SK-N-SH (cell line): ENCODE data around the gene MMD. TPM values are rescaled to one million over a fixed set of nuclear protein-coding genes. Genes with fewer than 3 reads are reported as not detected.

Experiments used
- CTCF ChIA-PET: fragments of 300-600, 350-600 bp; formaldehyde crosslinking; extraction: SDS; loops from one replicate; lab custom pipeline; 2021; lab: Yijun Ruan, JAX
- POLR2A ChIA-PET: fragments of 350-600 bp; sonication (Branson Sonifier 250); formaldehyde crosslinking; extraction: SDS; loops from one replicate; lab custom pipeline; 2020; ENCODE audit warnings: antibody characterized with exemption, inconsistent platforms; lab: Yijun Ruan, JAX
- DNase-seq: peaks from one replicate; pipeline ENCODE4 v3.0.0; 2012
- H2AFZ ChIP-seq: fragments of 200-600 bp; sonication (generic); 2 replicates; pipeline ENCODE4 v1.8.1; 2016; ENCODE audit warnings: antibody characterized with exemption, mild to moderate bottlenecking, low read depth
- H3F3A ChIP-seq: fragments of 200-600 bp; sonication (generic); replicated peaks from 2 replicates; pipeline ENCODE3; 2016; ENCODE audit warnings: antibody characterized with exemption, mild to moderate bottlenecking; ENCODE audit not compliant: insufficient read depth
- H3K27ac ChIP-seq, 2 experiments: fragments of 200-500 bp in 1 of 2; fragments of 200-600 bp in 1 of 2; sonication (Bioruptor generic) in 1 of 2; sonication (generic), shearing (Covaris generic) in 1 of 2; 2 replicates each; pipeline versions ENCODE4 v1.5.1 to v1.6.1; 2014 to 2016; ENCODE audit warnings: low read depth in 2 of 2, inconsistent platforms in 1 of 2, low read length in 1 of 2, mild to moderate bottlenecking in 1 of 2, mixed read lengths in 1 of 2
- H3K27me3 ChIP-seq: fragments of 200-600 bp; sonication (generic), shearing (Covaris generic); 2 replicates; pipeline ENCODE4 v1.6.1; 2016; ENCODE audit warnings: mixed run types; ENCODE audit not compliant: insufficient read depth
- H3K36me3 ChIP-seq, 2 experiments: fragments of 200-500 bp in 1 of 2; fragments of 200-600 bp in 1 of 2; sonication (Bioruptor generic) in 1 of 2; sonication (generic) in 1 of 2; replicated peaks in 1 of 2; 2 replicates each; pipeline versions ENCODE3 to v1.5.1; 2014 to 2016; ENCODE audit warnings: low read length in 1 of 2, mild to moderate bottlenecking in 1 of 2; ENCODE audit not compliant: insufficient read depth in 2 of 2, control insufficient read depth in 1 of 2
- H3K4me1 ChIP-seq, 2 experiments: fragments of 200-500 bp in 1 of 2; fragments of 200-600 bp in 1 of 2; sonication (Bioruptor generic) in 1 of 2; sonication (generic), shearing (Covaris generic) in 1 of 2; 2 replicates each; pipeline versions ENCODE4 v1.5.1 to v1.6.1; 2014 to 2016; ENCODE audit warnings: low read depth in 1 of 2, low read length in 1 of 2, mixed run types in 1 of 2; ENCODE audit not compliant: insufficient read depth in 2 of 2, control insufficient read depth in 1 of 2
- H3K4me2 ChIP-seq: fragments of 200-600 bp; sonication (generic), shearing (Covaris generic); 2 replicates; pipeline ENCODE4 v1.6.1; 2017; ENCODE audit warnings: mixed run types
- H3K4me3 ChIP-seq, 2 experiments: fragments of 200-500 bp in 1 of 2; fragments of 200-600 bp in 1 of 2; sonication (Bioruptor generic) in 1 of 2; sonication (generic), shearing (Covaris generic) in 1 of 2; 2 replicates each; pipeline versions ENCODE4 v1.5.1 to v1.8.1; 2014 to 2016; ENCODE audit warnings: low read depth in 2 of 2, inconsistent platforms in 1 of 2, low read length in 1 of 2, mild to moderate bottlenecking in 1 of 2, mixed read lengths in 1 of 2, moderate library complexity in 1 of 2
- H3K79me2 ChIP-seq: fragments of 200-600 bp; sonication (generic); 2 replicates; pipeline ENCODE4 v1.8.1; 2017; ENCODE audit warnings: mild to moderate bottlenecking; ENCODE audit not compliant: insufficient read depth
- H3K9ac ChIP-seq: fragments of 200-600 bp; sonication (generic); 2 replicates; pipeline ENCODE4 v1.6.1; 2017; ENCODE audit warnings: mixed run types
- H3K9me2 ChIP-seq: fragments of 200-600 bp; sonication (generic); 2 replicates; pipeline ENCODE4 v1.6.1; 2017; ENCODE audit warnings: mixed run types
- H3K9me3 ChIP-seq: fragments of 200-600 bp; sonication (generic); 2 replicates; pipeline ENCODE4 v1.6.1; 2017; ENCODE audit warnings: mixed run types, mild to moderate bottlenecking, moderate library complexity
- H4K20me1 ChIP-seq: fragments of 200-600 bp; sonication (generic); 2 replicates; pipeline ENCODE4 v1.6.1; 2017; ENCODE audit warnings: mild to moderate bottlenecking, mixed run types; ENCODE audit not compliant: insufficient read depth
- CHD2 ChIP-seq: fragments of 150-350 bp; IDR thresholded peaks from 2 replicates; pipeline ENCODE4 v1.6.1; 2018; ENCODE audit warnings: low read length; ENCODE audit not compliant: partially characterized antibody
- EP300 ChIP-seq, 2 experiments: IDR thresholded peaks; 2 replicates each; pipeline versions ENCODE4 v1.4.0 to v1.6.1; 2012; ENCODE audit warnings: borderline replicate concordance in 1 of 2, low read depth in 1 of 2, low read length in 1 of 2
- EZH2phosphoT487 ChIP-seq: fragments of 200-600 bp; sonication (generic); IDR thresholded peaks from 2 replicates; pipeline ENCODE4 v1.6.1; 2017; ENCODE audit warnings: low read depth, mixed run types, mild to moderate bottlenecking, antibody characterized with exemption, moderate library complexity, borderline replicate concordance
- FOXM1 ChIP-seq: IDR thresholded peaks from 2 replicates; pipeline ENCODE4 v1.4.0; 2012; ENCODE audit warnings: low read depth, mild to moderate bottlenecking
- GABPA ChIP-seq: IDR thresholded peaks from 2 replicates; pipeline ENCODE4 v1.4.0; 2012; ENCODE audit warnings: low read depth, mild to moderate bottlenecking
- JUND ChIP-seq: IDR thresholded peaks from 2 replicates; pipeline ENCODE4 v1.4.0; 2012
- MEF2A ChIP-seq: IDR thresholded peaks from 2 replicates; pipeline ENCODE4 v1.4.0; 2012; ENCODE audit warnings: low read depth, borderline replicate concordance
- NFIC ChIP-seq: IDR thresholded peaks from 2 replicates; pipeline ENCODE4 v1.4.0; 2012; ENCODE audit warnings: borderline replicate concordance
- NRF1 ChIP-seq: IDR thresholded peaks from 2 replicates; pipeline ENCODE4 v1.6.1; 2012; ENCODE audit warnings: low read depth, mild to moderate bottlenecking, low read length
- PBX3 ChIP-seq: IDR thresholded peaks from 2 replicates; pipeline ENCODE4; 2012
- RAD21 ChIP-seq: IDR thresholded peaks from 2 replicates; pipeline ENCODE4 v1.6.1; 2012; ENCODE audit warnings: mild to moderate bottlenecking, low read length
- RFX5 ChIP-seq: IDR thresholded peaks from 2 replicates; pipeline ENCODE4 v1.6.1; 2012; ENCODE audit warnings: mild to moderate bottlenecking, improper control_type of control experiment, low read length
- RXRA ChIP-seq: IDR thresholded peaks from 2 replicates; pipeline ENCODE4 v1.4.0; 2012; ENCODE audit warnings: low read depth, mild to moderate bottlenecking, borderline replicate concordance
- TCF12 ChIP-seq: IDR thresholded peaks from 2 replicates; pipeline ENCODE4 v1.4.0; 2012
- YY1 ChIP-seq: IDR thresholded peaks from 2 replicates; pipeline ENCODE4 v1.4.0; 2012; ENCODE audit warnings: low read depth, mild to moderate bottlenecking
- WGBS: methylation state at CpG from one replicate; pipeline ENCODE4 v1.1.6; 2017; ENCODE audit warnings: low lambda C conversion rate; 5-methylcytosine and 5-hydroxymethylcytosine counted together
- polyA plus RNA-seq, 3 experiments: library from polyadenylated mRNA; depleted of rRNA; stranded (reverse); fragments of >200 nt; gene quantifications; 2 replicates each; pipeline ENCODE4 v1.2.3, GENCODE V29; 2012
- TF ChIP-seq, protein P1 (sequence below): IDR thresholded peaks from 2 replicates; pipeline ENCODE4 v1.4.0; 2012; ENCODE audit warnings: low read depth, borderline replicate concordance
- TF ChIP-seq, protein P2 (sequence below): fragments of 200-600 bp; sonication (generic); IDR thresholded peaks from 2 replicates; pipeline ENCODE4 v1.6.1; 2017; ENCODE audit warnings: antibody characterized with exemption, mild to moderate bottlenecking, moderate library complexity

Gene MMD
- polyA plus RNA-seq, 1 of the 3 experiments (the other 2 are of a cell fraction), result 10.9 TPM

- no peak for TF ChIP-seq YY1
- TF ChIP-seq EP300 (IDR thresholded peaks at IDR 0.05; ENCODE audit: borderline replicate concordance in 1 of 2, low read depth in 1 of 2, low read length in 1 of 2), result no peak
These were observed 36.8 kb upstream of the MMD start (continued) for GRCh38 chr17:55458287-55458900.

- ChIA-PET POLR2A (no interaction called here), CTCF (interaction anchor here (0.9 to 1.7 kb wide), 3 partner anchors 34 to 58 kb away, joined by 3 to 4 read pairs (median 4); no protein-coding TSS in a partner anchor)
- Histone ChIP-seq H3F3A (peaks cover 14% of the 10 kb centered on the region), H3K36me3 (no peaks in the 10 kb centered on the region), H3K79me2 (no peaks in the 10 kb centered on the region), H3K27me3 (no peaks in the 10 kb centered on the region), H3K9ac (no peak overlapping the region), H3K9me3 (no peaks in the 10 kb centered on the region), H3K4me2 (no peak overlapping the region), H3K9me2 (no peaks in the 10 kb centered on the region), H3K4me1 (peaks cover 14 to 32% of the 10 kb centered on the region in 2 experiments), H4K20me1 (no peaks in the 10 kb centered on the region), H3K4me3 (no peak overlapping the region)
- DNase-seq, result no peak
- TF ChIP-seq YY1, result no peak
- TF ChIP-seq EZH2phosphoT487, result no peak
- no peak for TF ChIP-seq NFIC
- no peak for TF ChIP-seq PBX3
- TF ChIP-seq JUND, result no peak
- no peak for TF ChIP-seq RFX5
- no peak for TF ChIP-seq GABPA
- no peak for TF ChIP-seq NRF1
- TF ChIP-seq, protein P1, sequence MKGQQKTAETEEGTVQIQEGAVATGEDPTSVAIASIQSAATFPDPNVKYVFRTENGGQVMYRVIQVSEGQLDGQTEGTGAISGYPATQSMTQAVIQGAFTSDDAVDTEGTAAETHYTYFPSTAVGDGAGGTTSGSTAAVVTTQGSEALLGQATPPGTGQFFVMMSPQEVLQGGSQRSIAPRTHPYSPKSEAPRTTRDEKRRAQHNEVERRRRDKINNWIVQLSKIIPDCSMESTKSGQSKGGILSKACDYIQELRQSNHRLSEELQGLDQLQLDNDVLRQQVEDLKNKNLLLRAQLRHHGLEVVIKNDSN, result no peak
- no peak for TF ChIP-seq RAD21
- TF ChIP-seq, all 33 proteins: peak for 0
- H2AFZ ChIP-seq, result no peak overlapping the region
- WGBS, result 97% methylated on average over 6 of the region's 6 CpGs
- no peak overlapping the region for H3K27ac ChIP-seq
These were observed 34.9 kb upstream of the MMD start for GRCh38 chr17:55456307-55457240.

DNA sequence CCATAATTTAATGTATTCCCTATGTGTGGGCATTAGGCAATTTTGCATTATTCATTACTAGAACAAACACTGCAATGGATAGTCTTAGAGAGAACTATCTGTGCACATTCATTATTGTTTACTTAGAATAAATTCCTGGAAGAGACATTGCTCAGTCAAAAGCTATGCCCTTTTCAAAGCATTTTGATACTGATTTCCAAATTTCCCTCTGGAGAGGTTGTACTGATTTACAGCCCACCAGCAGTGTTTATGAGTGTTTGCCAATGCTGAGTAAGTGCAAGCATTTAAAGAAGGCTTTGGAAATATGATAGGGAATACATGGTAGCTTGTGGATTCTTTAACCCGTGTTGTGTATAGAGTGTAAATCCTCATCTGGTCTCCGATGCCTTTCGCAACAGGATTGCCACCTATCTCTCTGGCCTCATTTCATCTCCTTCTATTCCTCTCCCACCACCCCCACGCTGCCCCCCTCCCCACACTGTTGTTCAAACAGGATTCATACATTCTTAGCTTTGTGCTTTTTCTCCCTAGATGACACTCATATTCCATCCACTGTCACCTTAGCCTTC, 33.4 kb upstream of the MMD start:
- WGBS, result 57% methylated on average over 4 of the region's 4 CpGs
- Histone ChIP-seq H3K4me3 (no peak overlapping the region), H3K79me2 (no peaks in the 10 kb centered on the region), H3K4me1 (peaks cover 21 to 46% of the 10 kb centered on the region in 2 experiments), H3F3A (peaks cover 22% of the 10 kb centered on the region), H3K9me2 (no peaks in the 10 kb centered on the region), H3K9ac (no peak overlapping the region), H2AFZ (no peak overlapping the region), H3K27me3 (no peaks in the 10 kb centered on the region), H3K27ac (no peak overlapping the region), H3K9me3 (no peaks in the 10 kb centered on the region), H3K36me3 (no peaks in the 10 kb centered on the region), H3K4me2 (no peak overlapping the region), H4K20me1 (no peaks in the 10 kb centered on the region)
- no peak for DNase-seq
- ChIA-PET POLR2A (no interaction called here), CTCF (interaction anchor here (1.0 to 2.5 kb wide), 4 partner anchors 9 to 59 kb away, joined by 3 to 5 read pairs (median 4); no protein-coding TSS in a partner anchor)
- TF ChIP-seq NFIC, result peak; percentile 40; the same call in 1 of the 2 replicates
- no peak for TF ChIP-seq CHD2
- TF ChIP-seq FOXM1, result no peak
- no peak; the same call in 1 of the 2 replicates for TF ChIP-seq TCF12
- no peak; the same call in 1 of the 2 replicates for TF ChIP-seq JUND
- peak; percentile 43; the same call in 1 of the 2 replicates for TF ChIP-seq RXRA
- TF ChIP-seq MEF2A, result no peak
- TF ChIP-seq, protein P2, sequence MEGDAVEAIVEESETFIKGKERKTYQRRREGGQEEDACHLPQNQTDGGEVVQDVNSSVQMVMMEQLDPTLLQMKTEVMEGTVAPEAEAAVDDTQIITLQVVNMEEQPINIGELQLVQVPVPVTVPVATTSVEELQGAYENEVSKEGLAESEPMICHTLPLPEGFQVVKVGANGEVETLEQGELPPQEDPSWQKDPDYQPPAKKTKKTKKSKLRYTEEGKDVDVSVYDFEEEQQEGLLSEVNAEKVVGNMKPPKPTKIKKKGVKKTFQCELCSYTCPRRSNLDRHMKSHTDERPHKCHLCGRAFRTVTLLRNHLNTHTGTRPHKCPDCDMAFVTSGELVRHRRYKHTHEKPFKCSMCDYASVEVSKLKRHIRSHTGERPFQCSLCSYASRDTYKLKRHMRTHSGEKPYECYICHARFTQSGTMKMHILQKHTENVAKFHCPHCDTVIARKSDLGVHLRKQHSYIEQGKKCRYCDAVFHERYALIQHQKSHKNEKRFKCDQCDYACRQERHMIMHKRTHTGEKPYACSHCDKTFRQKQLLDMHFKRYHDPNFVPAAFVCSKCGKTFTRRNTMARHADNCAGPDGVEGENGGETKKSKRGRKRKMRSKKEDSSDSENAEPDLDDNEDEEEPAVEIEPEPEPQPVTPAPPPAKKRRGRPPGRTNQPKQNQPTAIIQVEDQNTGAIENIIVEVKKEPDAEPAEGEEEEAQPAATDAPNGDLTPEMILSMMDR, result no peak
